ENCODE measurements around the gene SPARC.

DNA sequence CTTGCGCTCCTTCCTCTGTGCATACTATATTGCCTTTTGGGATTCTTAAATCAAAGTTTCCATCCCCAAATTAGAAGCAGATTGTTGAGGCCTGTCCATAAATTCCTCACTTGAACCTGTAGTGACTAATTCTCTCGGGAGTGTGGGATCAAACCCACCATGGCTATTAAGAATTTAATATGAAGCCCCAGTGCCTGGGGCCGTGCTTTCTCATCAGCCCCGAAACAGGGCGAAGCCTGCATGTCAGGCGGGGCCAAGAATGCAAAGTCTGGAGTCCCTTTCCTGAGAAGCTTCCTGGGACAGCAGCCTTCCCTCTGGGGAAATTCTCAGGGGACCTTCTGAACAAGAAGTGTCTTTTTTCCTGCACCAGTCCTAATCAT is 66.3 kb downstream of the SPARC start:
- TF ChIP-seq, protein P1, sequence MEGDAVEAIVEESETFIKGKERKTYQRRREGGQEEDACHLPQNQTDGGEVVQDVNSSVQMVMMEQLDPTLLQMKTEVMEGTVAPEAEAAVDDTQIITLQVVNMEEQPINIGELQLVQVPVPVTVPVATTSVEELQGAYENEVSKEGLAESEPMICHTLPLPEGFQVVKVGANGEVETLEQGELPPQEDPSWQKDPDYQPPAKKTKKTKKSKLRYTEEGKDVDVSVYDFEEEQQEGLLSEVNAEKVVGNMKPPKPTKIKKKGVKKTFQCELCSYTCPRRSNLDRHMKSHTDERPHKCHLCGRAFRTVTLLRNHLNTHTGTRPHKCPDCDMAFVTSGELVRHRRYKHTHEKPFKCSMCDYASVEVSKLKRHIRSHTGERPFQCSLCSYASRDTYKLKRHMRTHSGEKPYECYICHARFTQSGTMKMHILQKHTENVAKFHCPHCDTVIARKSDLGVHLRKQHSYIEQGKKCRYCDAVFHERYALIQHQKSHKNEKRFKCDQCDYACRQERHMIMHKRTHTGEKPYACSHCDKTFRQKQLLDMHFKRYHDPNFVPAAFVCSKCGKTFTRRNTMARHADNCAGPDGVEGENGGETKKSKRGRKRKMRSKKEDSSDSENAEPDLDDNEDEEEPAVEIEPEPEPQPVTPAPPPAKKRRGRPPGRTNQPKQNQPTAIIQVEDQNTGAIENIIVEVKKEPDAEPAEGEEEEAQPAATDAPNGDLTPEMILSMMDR (IDR thresholded peaks at IDR 0.05) = no peak
- no peak for TF ChIP-seq EP300 (IDR thresholded peaks at IDR 0.05; ENCODE audit: borderline replicate concordance in 1 of 2, low read depth in 1 of 2, low read length in 1 of 2)
- no peak for TF ChIP-seq EZH2phosphoT487 (IDR thresholded peaks at IDR 0.05; ENCODE audit: borderline replicate concordance, low read depth)
- no peak for TF ChIP-seq GABPA (IDR thresholded peaks at IDR 0.05; ENCODE audit: low read depth)
- no peak for TF ChIP-seq GATA2 (CRISPR knock-in tag; IDR thresholded peaks at IDR 0.05)
- no peak for TF ChIP-seq NFIC (IDR thresholded peaks at IDR 0.05; ENCODE audit: borderline replicate concordance)
